GM18873 (cell line): ENCODE results near the gene ABCG2.

ENCODE experiments used
- ATAC-seq: cut with Tn5 transposase; IDR thresholded peaks from one replicate; pipeline ENCODE4 v1.9.1; 2021; ENCODE audit warnings: mild to moderate bottlenecking, moderate library complexity, moderate number of reproducible peaks; ENCODE audit not compliant: unreplicated experiment, low FRiP score

ABCG2 gene

GRCh38 chr4:88158489-88159228 lies at the start of gene ABCG2:
ABCG2 (minus strand) TSS chr4:88158639; CDS start chr4:88139995, 18,644 bp downstream.
- peak; percentile 53 for ATAC-seq

- ATAC-seq = no peak
Measured at GRCh38 chr4:88208156-88208555, 49.7 kb upstream of the ABCG2 start.

- ATAC-seq = no peak
Measured at GRCh38 chr4:88207171-88207570, 48.7 kb upstream of the ABCG2 start.

GRCh38 chr4:88204882-88205281 lies 46.4 kb upstream of the ABCG2 start:
- ATAC-seq = no peak

GRCh38 chr4:88202443-88202842 lies 44.0 kb upstream of the ABCG2 start:
- no peak for ATAC-seq

GRCh38 chr4:88200186-88200585 lies 41.7 kb upstream of the ABCG2 start:
- ATAC-seq = no peak

GRCh38 chr4:88196523-88197185 lies 38.2 kb upstream of the ABCG2 start:
- no peak for ATAC-seq

- ATAC-seq = no peak
Measured at GRCh38 chr4:88196013-88196365, 37.5 kb upstream of the ABCG2 start.

GRCh38 chr4:88195328-88196012 lies 37.0 kb upstream of the ABCG2 start:
- ATAC-seq = no peak

- no peak for ATAC-seq
Measured at GRCh38 chr4:88191404-88191803, 33.0 kb upstream of the ABCG2 start.

- no peak for ATAC-seq
Measured at GRCh38 chr4:88189881-88190585, 31.6 kb upstream of the ABCG2 start.

- ATAC-seq = no peak
Measured at GRCh38 chr4:88189418-88189738, 30.9 kb upstream of the ABCG2 start.

- ATAC-seq = no peak
Measured at GRCh38 chr4:88188738-88189417, 30.4 kb upstream of the ABCG2 start.

- ATAC-seq = no peak
Measured at GRCh38 chr4:88187766-88188165, 29.3 kb upstream of the ABCG2 start.

- ATAC-seq = no peak
Measured at GRCh38 chr4:88185906-88186305, 27.5 kb upstream of the ABCG2 start.

GRCh38 chr4:88179261-88179660 lies 20.8 kb upstream of the ABCG2 start:
- ATAC-seq = no peak

GRCh38 chr4:88178626-88179231 lies 20.3 kb upstream of the ABCG2 start:
- ATAC-seq = no peak

- no peak for ATAC-seq
Measured at GRCh38 chr4:88177983-88178625, 19.7 kb upstream of the ABCG2 start.

GRCh38 chr4:88172987-88173386 lies 14.5 kb upstream of the ABCG2 start:
- no peak for ATAC-seq

GRCh38 chr4:88171206-88171605 lies 12.8 kb upstream of the ABCG2 start:
- no peak for ATAC-seq
